ENCODE measurements around the gene KDM2B. TPM values are rescaled to one million over a fixed set of nuclear protein-coding genes. Genes with fewer than 3 reads are reported as not detected.

The KDM2B gene
- total and polyA plus RNA-seq, 10 of the 15 experiments (the other 5 are each of a cell fraction or from before 2014, with no cell fraction given): 13.6 to 124 (median 40.4) TPM

- SMC1A ChIA-PET (ENCODE audit: uncharacterized antibody, unreplicated experiment): interaction anchor here (3.4 kb wide), 1 partner anchor 106 kb away, joined by 31 read pairs; no protein-coding TSS in a partner anchor
- H3K9ac ChIP-seq (ENCODE audit: control insufficient read depth, insufficient read depth, low read length): no peak overlapping the region
- in situ Hi-C loops (cut with MboI): loop anchor here (25.0 kb wide), 1 partner anchor 103 kb away; no protein-coding TSS in a partner anchor
- no peaks in the 10 kb centered on the region; the same call in 1 of the 2 replicates for H3K79me2 ChIP-seq (ENCODE audit: control insufficient read depth, insufficient read depth, low read length)
- no peak overlapping the region for H3K27ac ChIP-seq (ENCODE audit: control insufficient read depth, insufficient read depth)
- no peaks in the 10 kb centered on the region for H3K4me1 ChIP-seq (ENCODE audit: control insufficient read depth, insufficient read depth, low read length)
- H3K4me3 ChIP-seq: no peak overlapping the region
- BruUV-seq (replicated peaks): no TSS peak
- CTCF ChIA-PET: interaction anchor here (0.7 to 6.3 kb wide), 4 partner anchors 16 to 380 kb away, joined by 3 to 90 read pairs (median 12); no protein-coding TSS in a partner anchor
- ATAC-seq: no peak
- H4K20me1 ChIP-seq (ENCODE audit: control insufficient read depth, insufficient read depth): no peaks in the 10 kb centered on the region; the same call in 1 of the 2 replicates
- no peak overlapping the region for H2AFZ ChIP-seq (ENCODE audit: control insufficient read depth, low read depth, low read length)
- RAD21 ChIA-PET (ENCODE audit: unreplicated experiment): no interaction called here
- no peak for DNase-seq (ENCODE audit: low read depth, low spot score)
- H3K4me2 ChIP-seq (ENCODE audit: control insufficient read depth, insufficient read depth): no peak overlapping the region
- intact Hi-C loops (cut with micrococcal nuclease; ENCODE audit: unreplicated experiment): no loop called here
- H3K27me3 ChIP-seq (replicated peaks in 1 of 2; ENCODE audit: control insufficient read depth in 2 of 2, insufficient read depth in 2 of 2, low read length in 1 of 2): no peaks in the 10 kb centered on the region
- FAIRE-seq: no peak
- 94% methylated on average over 15 of the region's 15 CpGs for WGBS (ENCODE audit: insufficient coverage, insufficient replicate concordance, low lambda C conversion rate, missing lambda C conversion rate)
- POLR2A ChIA-PET: interaction anchor here (0.8 kb wide), 1 partner anchor 19 kb away, joined by 3 read pairs; no protein-coding TSS in a partner anchor
- H3K36me3 ChIP-seq (ENCODE audit: control insufficient read depth in 2 of 2, insufficient read depth in 2 of 2, low read length in 1 of 2): peaks cover 33 to 60% of the 10 kb centered on the region in 2 experiments
- H3K9me3 ChIP-seq (replicated peaks; ENCODE audit: control insufficient read depth, insufficient read depth, low read length): peaks cover 3% of the 10 kb centered on the region; the same call in 2 of the 3 replicates
- no peak for TF ChIP-seq ASH2L (IDR thresholded peaks at IDR 0.05; ENCODE audit: borderline replicate concordance, low read depth)
- TF ChIP-seq NFYB (IDR thresholded peaks at IDR 0.05; ENCODE audit: insufficient read depth, low read depth, low read length): no peak
- no peak for TF ChIP-seq MYB (IDR thresholded peaks at IDR 0.05; ENCODE audit: borderline replicate concordance, low read depth, low read length)
- TF ChIP-seq ZNF274 (IDR thresholded peaks at IDR 0.05; ENCODE audit: insufficient read depth, insufficient read length): no peak
- no peak for TF ChIP-seq CEBPZ (IDR thresholded peaks at IDR 0.05; ENCODE audit: low read depth, low read length)
- TF ChIP-seq REST (IDR thresholded peaks at IDR 0.05; ENCODE audit: low read depth, low read length): no peak
- no peak for TF ChIP-seq IRF5 (IDR thresholded peaks at IDR 0.05; ENCODE audit: borderline replicate concordance)
- no peak for TF ChIP-seq ZNF24 (IDR thresholded peaks at IDR 0.05)
- no peak for TF ChIP-seq YY1 (IDR thresholded peaks at IDR 0.05; ENCODE audit: low read depth, low read length)
- no peak for TF ChIP-seq CHD4 (IDR thresholded peaks at IDR 0.05)
- no peak for TF ChIP-seq EED (IDR thresholded peaks at IDR 0.05; ENCODE audit: low read depth)
- no peak for TF ChIP-seq NFXL1 (IDR thresholded peaks at IDR 0.05; ENCODE audit: borderline replicate concordance)
- no peak for TF ChIP-seq MAX (IDR thresholded peaks at IDR 0.05; ENCODE audit: low read depth, low read length)
Measured at GRCh38 chr12:121440768-121441167, 140.1 kb downstream of the KDM2B start.

All from GM12878 (cell line).